Astrocyte (in vitro differentiated cells and primary cell): ENCODE measurements around the gene ZNF276. TPM values are rescaled to one million over a fixed set of nuclear protein-coding genes. Genes with fewer than 3 reads are reported as not detected.

Experiments used
- DNase-seq: peaks from one replicate; pipeline ENCODE4 v3.0.0-alpha.2; 2010; ENCODE audit warnings: low read depth
- FAIRE-seq: peaks from 2 replicates; lab custom pipeline; 2011; peaks lifted over from hg19 to GRCh38; lab: Jason Lieb, UNC
- H2AFZ ChIP-seq: 2 replicates; pipeline ENCODE4 v1.6.0; 2012; ENCODE audit warnings: low read depth, low read length, inconsistent platforms
- H3K27ac ChIP-seq: 2 replicates; pipeline ENCODE4 v1.5.1; 2011; ENCODE audit warnings: low read depth, low read length, inconsistent platforms
- H3K27me3 ChIP-seq: 2 replicates; pipeline ENCODE4 v1.6.0; 2011; ENCODE audit warnings: low read length, inconsistent platforms; ENCODE audit not compliant: insufficient read depth
- H3K36me3 ChIP-seq: 2 replicates; pipeline ENCODE4 v1.5.1; 2011; ENCODE audit warnings: low read length, inconsistent platforms; ENCODE audit not compliant: insufficient read depth
- H3K4me1 ChIP-seq: 2 replicates; pipeline ENCODE4 v1.5.1; 2011; ENCODE audit warnings: low read length, inconsistent platforms; ENCODE audit not compliant: insufficient read depth
- H3K4me2 ChIP-seq: 2 replicates; pipeline ENCODE4 v1.6.0; 2012; ENCODE audit warnings: low read length, inconsistent platforms
- H3K4me3 ChIP-seq: 2 replicates; pipeline ENCODE4 v1.5.1; 2011; ENCODE audit warnings: low read depth, mild to moderate bottlenecking, low read length, inconsistent platforms; ENCODE audit not compliant: insufficient read depth
- H3K79me2 ChIP-seq: 2 replicates; pipeline ENCODE4 v1.6.0; 2012; ENCODE audit warnings: mild to moderate bottlenecking, low read length, inconsistent platforms; ENCODE audit not compliant: insufficient read depth
- H3K9ac ChIP-seq: 2 replicates; pipeline ENCODE4 v1.6.0; 2012; ENCODE audit warnings: mild to moderate bottlenecking, low read length, inconsistent platforms
- H3K9me3 ChIP-seq: 2 replicates; pipeline ENCODE4 v1.5.1; 2012; ENCODE audit warnings: low read depth, mild to moderate bottlenecking, low read length, inconsistent platforms; ENCODE audit not compliant: insufficient read depth
- H4K20me1 ChIP-seq: 2 replicates; pipeline ENCODE4 v1.6.0; 2012; ENCODE audit warnings: low read length, inconsistent platforms; ENCODE audit not compliant: insufficient read depth
- H3K27ac Mint-ChIP-seq: one replicate; pipeline ENCODE4 v1.8.0; 2021; ENCODE audit warnings: mild to moderate bottlenecking, mixed read lengths; ENCODE audit not compliant: unreplicated experiment
- H3K27me3 Mint-ChIP-seq: one replicate; pipeline ENCODE4 v1.8.0; 2021; ENCODE audit warnings: low read depth, mixed read lengths; ENCODE audit not compliant: unreplicated experiment
- H3K36me3 Mint-ChIP-seq: one replicate; pipeline ENCODE4 v1.8.0; 2021; ENCODE audit warnings: low read depth, mixed read lengths; ENCODE audit not compliant: unreplicated experiment
- H3K4me1 Mint-ChIP-seq: one replicate; pipeline ENCODE4 v1.8.0; 2021; ENCODE audit warnings: low read depth, mixed read lengths; ENCODE audit not compliant: unreplicated experiment
- H3K4me3 Mint-ChIP-seq: one replicate; pipeline ENCODE4 v1.8.0; 2021; ENCODE audit warnings: mild to moderate bottlenecking, moderate library complexity, mixed read lengths; ENCODE audit not compliant: unreplicated experiment
- H3K9me3 Mint-ChIP-seq: one replicate; pipeline ENCODE4 v1.8.0; 2021; ENCODE audit warnings: mild to moderate bottlenecking, mixed read lengths; ENCODE audit not compliant: unreplicated experiment
- CTCF ChIP-seq: IDR thresholded peaks from 2 replicates; pipeline ENCODE4 v1.5.1; 2011; ENCODE audit warnings: low read depth, mild to moderate bottlenecking, inconsistent platforms, low read length, moderate library complexity; ENCODE audit not compliant: insufficient read depth
- EZH2 ChIP-seq: IDR thresholded peaks from 2 replicates; pipeline ENCODE4 v1.6.1; 2012; ENCODE audit warnings: mild to moderate bottlenecking, low read length, inconsistent platforms; ENCODE audit not compliant: insufficient read depth
- total RNA-seq: library from RNA; stranded (reverse); gene quantifications from 2 replicates; pipeline ENCODE4 v1.2.1, GENCODE V29; 2021

ZNF276 gene
- total RNA-seq, 1 donor from 2014 or later = 21.6 TPM

- Histone ChIP-seq H3K9ac (no peak overlapping the region), H3K4me2 (no peak overlapping the region), H3K27me3 (no peaks in the 10 kb centered on the region), H3K4me1 (no peaks in the 10 kb centered on the region), H3K4me3 (no peak overlapping the region), H2AFZ (no peak overlapping the region), H3K27ac (no peak overlapping the region), H3K79me2 (no peaks in the 10 kb centered on the region), H4K20me1 (peaks cover 25% of the 10 kb centered on the region), H3K9me3 (no peaks in the 10 kb centered on the region), H3K36me3 (peaks cover 37% of the 10 kb centered on the region)
- no peak overlapping the region for H3K4me3 Mint-ChIP-seq
- H3K4me1 Mint-ChIP-seq = peaks cover 2% of the 10 kb centered on the region
- no peak for DNase-seq
- no peaks in the 10 kb centered on the region for H3K27me3 Mint-ChIP-seq
- no peak for FAIRE-seq
- H3K36me3 Mint-ChIP-seq = no peaks in the 10 kb centered on the region
- no peaks in the 10 kb centered on the region for H3K9me3 Mint-ChIP-seq
- no peak for TF ChIP-seq CTCF
- no peak for TF ChIP-seq EZH2
- no peak overlapping the region for H3K27ac Mint-ChIP-seq
Observed at GRCh38 chr16:89741342-89742014, 20.1 kb downstream of the ZNF276 start.

GRCh38 chr16:89742948-89743347 is 21.6 kb downstream of the ZNF276 start:
- no peaks in the 10 kb centered on the region for H3K4me1 ChIP-seq
- H2AFZ ChIP-seq = no peak overlapping the region
- H3K27ac ChIP-seq = no peak overlapping the region
- peaks cover 25% of the 10 kb centered on the region for H3K36me3 ChIP-seq
- H3K4me2 ChIP-seq = no peak overlapping the region
- DNase-seq (no peak), FAIRE-seq (no peak)
- H3K9me3 Mint-ChIP-seq = no peaks in the 10 kb centered on the region
- H3K36me3 Mint-ChIP-seq = no peaks in the 10 kb centered on the region
- peaks cover 11% of the 10 kb centered on the region for H4K20me1 ChIP-seq
- H3K27me3 ChIP-seq = no peaks in the 10 kb centered on the region
- H3K4me3 Mint-ChIP-seq = peak overlapping the region; percentile 46
- H3K9ac ChIP-seq = no peak overlapping the region
- no peaks in the 10 kb centered on the region for H3K27me3 Mint-ChIP-seq
- peaks cover 2% of the 10 kb centered on the region for H3K4me1 Mint-ChIP-seq
- H3K4me3 ChIP-seq = no peak overlapping the region
- no peak overlapping the region for H3K27ac Mint-ChIP-seq
- H3K9me3 ChIP-seq = no peaks in the 10 kb centered on the region
- no peaks in the 10 kb centered on the region for H3K79me2 ChIP-seq
- no peak for TF ChIP-seq EZH2
- TF ChIP-seq CTCF = no peak

GRCh38 chr16:89744813-89745212 is 23.5 kb downstream of the ZNF276 start:
- no peak for FAIRE-seq
- H3K27me3 Mint-ChIP-seq = no peaks in the 10 kb centered on the region
- H3K4me1 Mint-ChIP-seq = peaks cover 2% of the 10 kb centered on the region
- Histone ChIP-seq H3K36me3 (peaks cover 14% of the 10 kb centered on the region), H3K4me2 (no peak overlapping the region), H3K79me2 (no peaks in the 10 kb centered on the region), H2AFZ (no peak overlapping the region), H4K20me1 (peaks cover 6% of the 10 kb centered on the region), H3K4me1 (no peaks in the 10 kb centered on the region), H3K27ac (no peak overlapping the region), H3K9ac (no peak overlapping the region), H3K9me3 (no peaks in the 10 kb centered on the region), H3K27me3 (no peaks in the 10 kb centered on the region), H3K4me3 (no peak overlapping the region)
- H3K27ac Mint-ChIP-seq = no peak overlapping the region
- DNase-seq = no peak
- TF ChIP-seq EZH2 (no peak), CTCF (no peak)
- no peaks in the 10 kb centered on the region for H3K36me3 Mint-ChIP-seq
- no peak overlapping the region for H3K4me3 Mint-ChIP-seq
- no peaks in the 10 kb centered on the region for H3K9me3 Mint-ChIP-seq
